Ovary (tissue), 9 donors: ENCODE measurements around the gene CIAPIN1. TPM values are rescaled to one million over a fixed set of nuclear protein-coding genes. Genes with fewer than 3 reads are reported as not detected.

Experiments
- DNase-seq, 5 donors: peaks; one replicate each; pipeline ENCODE4 v3.0.0-alpha.2; 2019 to 2020
- H3K27ac ChIP-seq, 2 donors: fragments of 200-600 bp; one replicate each; pipeline versions ENCODE4 v1.5.1 to v1.8.0; 2019 to 2022
- H3K27me3 ChIP-seq: fragments of 200-600 bp; one replicate; pipeline ENCODE4 v1.8.0; 2022
- H3K36me3 ChIP-seq: fragments of 200-600 bp; sonication (generic); one replicate; pipeline ENCODE4 v1.5.1; 2019
- H3K4me1 ChIP-seq: one replicate; pipeline ENCODE4 v1.8.1; 2013; ENCODE audit warnings: mild to moderate bottlenecking, moderate library complexity; ENCODE audit not compliant: insufficient read depth
- H3K4me3 ChIP-seq: fragments of 200-600 bp; sonication (generic); one replicate; pipeline ENCODE4 v1.5.1; 2017
- H3K9me3 ChIP-seq, 2 donors: fragments of 200-600 bp in 1 of 2; sonication (generic) in 1 of 2; one replicate each; pipeline versions ENCODE4 v1.5.1 to v1.8.1; 2013 to 2019; ENCODE audit warnings: mild to moderate bottlenecking in 1 of 2, moderate library complexity in 1 of 2
- EP300 ChIP-seq: sonication (generic); formaldehyde crosslinking; IDR thresholded peaks from one replicate; pipeline ENCODE4 v1.6.1; 2017; ENCODE audit warnings: antibody characterized with exemption
- POLR2A ChIP-seq: fragments of 450-650 bp; IDR thresholded peaks from one replicate; pipeline ENCODE4 v1.6.1; 2017; ENCODE audit warnings: antibody characterized with exemption, mild to moderate bottlenecking, moderate library complexity
- WGBS, 3 donors: extraction: QIAGEN DNeasy Blood & Tissue Kit in 1 of 3; methylation state at CpG; one replicate each; pipeline versions ENCODE4 v1.1.5 to v1.1.7; 2013 to 2017; 5-methylcytosine and 5-hydroxymethylcytosine counted together
- intact Hi-C, 4 donors: fragments of 100-400 bp; cut with DNase I; formaldehyde crosslinking; loops; one replicate each; pipeline versions ENCODE4 v1.11.0 to v1.15.1; 2022 to 2023
- polyA plus RNA-seq, 2 donors: library from polyadenylated mRNA; stranded (reverse); fragments of 200-250 nt in 1 of 2; fragments of 350-450 nt in 1 of 2; fragmentation: Illumina TruSeq in 1 of 2; extraction: RNeasy Lipid Tissue Mini Kit (QIAGEN cat#74804) in 1 of 2; gene quantifications; one replicate each; pipeline ENCODE4 v1.2.3, GENCODE V29; 2013 to 2014
- total RNA-seq, 7 donors: library from RNA; depleted of rRNA in 2 of 7; stranded (reverse); fragments of >200 nt in 2 of 7; fragmentation: NEBNext Ultra II Directional in 3 of 7; extraction: Animal tissue kit (Norgen Biotek cat#: 25700) in 3 of 7; gene quantifications; one replicate each; pipeline versions ENCODE4 v1.1.0 to v1.2.4, GENCODE V29; 2016 to 2023
- TF ChIP-seq, protein P1 (sequence below), 3 donors: fragments of 450-650 bp in 2 of 3; fragments of 200-600 bp in 1 of 3; IDR thresholded peaks; one replicate each; pipeline versions ENCODE4 v1.5.1 to v1.8.0; 2016 to 2022; ENCODE audit warnings: antibody characterized with exemption in 3 of 3, mild to moderate bottlenecking in 1 of 3
- donor health status: DM: no; HTN: no; CAD: no; lungs with moderate emphysema.
- donor health status: DM: no; HTN: no; CAD: no.
- donor health status: Bipolar disorder and iron deficiency.
- donor health status: DM: yes; HTN: yes; CAD: no.
- donor health status: DM: no; HTN: no; CAD: no.
- donor health status: DM: yes; HTN: yes; CAD: no.

Gene CIAPIN1
- total and polyA plus RNA-seq, 9 donors, result 9.2 to 33.5 (median 20.8) TPM

DNA sequence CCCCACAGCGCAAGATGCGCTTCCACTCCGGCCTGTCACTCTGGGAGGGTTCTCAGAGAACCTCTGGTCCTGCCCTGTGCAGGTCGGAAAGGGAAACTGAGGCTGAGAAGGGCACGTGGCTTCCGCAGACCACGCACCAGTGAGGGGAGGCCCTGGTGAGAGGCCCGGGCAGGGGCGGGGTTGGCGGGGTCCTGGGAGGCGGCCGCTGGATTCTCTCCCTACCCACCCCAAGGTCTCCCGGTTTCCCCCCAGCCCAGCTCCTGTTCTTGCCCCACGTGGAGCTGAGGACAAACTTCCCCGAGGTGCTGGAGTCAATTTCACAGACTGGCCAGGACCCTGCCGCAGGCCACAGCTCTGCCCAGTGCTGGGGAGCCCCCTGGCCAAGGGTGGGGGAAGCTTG is 31.1 kb downstream of the CIAPIN1 start:
- Histone ChIP-seq H3K36me3 (no peaks in the 10 kb centered on the region), H3K27me3 (no peaks in the 10 kb centered on the region), H3K4me3 (no peak overlapping the region), H3K4me1 (peaks cover 1% of the 10 kb centered on the region), H3K9me3 (no peaks in the 10 kb centered on the region), H3K27ac (no peak overlapping the region)
- 85 to 86% (median 85%) methylated on average over 16 of the region's 16 CpGs for WGBS, 3 donors
- no peak for DNase-seq
- TF ChIP-seq, protein P1, sequence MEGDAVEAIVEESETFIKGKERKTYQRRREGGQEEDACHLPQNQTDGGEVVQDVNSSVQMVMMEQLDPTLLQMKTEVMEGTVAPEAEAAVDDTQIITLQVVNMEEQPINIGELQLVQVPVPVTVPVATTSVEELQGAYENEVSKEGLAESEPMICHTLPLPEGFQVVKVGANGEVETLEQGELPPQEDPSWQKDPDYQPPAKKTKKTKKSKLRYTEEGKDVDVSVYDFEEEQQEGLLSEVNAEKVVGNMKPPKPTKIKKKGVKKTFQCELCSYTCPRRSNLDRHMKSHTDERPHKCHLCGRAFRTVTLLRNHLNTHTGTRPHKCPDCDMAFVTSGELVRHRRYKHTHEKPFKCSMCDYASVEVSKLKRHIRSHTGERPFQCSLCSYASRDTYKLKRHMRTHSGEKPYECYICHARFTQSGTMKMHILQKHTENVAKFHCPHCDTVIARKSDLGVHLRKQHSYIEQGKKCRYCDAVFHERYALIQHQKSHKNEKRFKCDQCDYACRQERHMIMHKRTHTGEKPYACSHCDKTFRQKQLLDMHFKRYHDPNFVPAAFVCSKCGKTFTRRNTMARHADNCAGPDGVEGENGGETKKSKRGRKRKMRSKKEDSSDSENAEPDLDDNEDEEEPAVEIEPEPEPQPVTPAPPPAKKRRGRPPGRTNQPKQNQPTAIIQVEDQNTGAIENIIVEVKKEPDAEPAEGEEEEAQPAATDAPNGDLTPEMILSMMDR (IDR thresholded peaks at IDR 0.05), result no peak
- TF ChIP-seq EP300, result no peak
- no peak for TF ChIP-seq POLR2A
- intact Hi-C loops, result loop anchor here (2.0 to 10.0 kb wide), 4 partner anchors 99 to 331 kb away; no protein-coding TSS in a partner anchor

DNA sequence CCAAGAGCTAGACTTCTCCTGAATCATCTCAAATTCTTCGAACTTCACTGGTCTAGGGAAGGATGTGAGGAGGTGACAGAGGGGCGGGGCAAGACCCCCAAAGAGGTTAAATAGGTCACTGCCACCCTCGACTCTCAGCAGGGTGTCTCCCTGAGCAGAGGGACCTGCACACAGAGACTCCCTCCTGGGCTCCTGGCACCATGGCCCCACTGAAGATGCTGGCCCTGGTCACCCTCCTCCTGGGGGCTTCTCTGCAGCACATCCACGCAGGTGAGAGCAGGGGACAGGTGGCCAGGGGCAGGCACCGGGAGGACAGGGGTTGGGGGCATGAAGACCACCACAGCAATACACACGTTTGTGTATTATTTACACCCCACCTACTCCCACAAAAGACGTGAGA is 33.5 kb downstream of the CIAPIN1 start:
- Histone ChIP-seq H3K4me1 (peaks cover 1% of the 10 kb centered on the region), H3K9me3 (no peaks in the 10 kb centered on the region), H3K4me3 (no peak overlapping the region), H3K36me3 (no peaks in the 10 kb centered on the region), H3K27me3 (no peaks in the 10 kb centered on the region), H3K27ac (no peak overlapping the region)
- WGBS, 3 donors, result 53 to 66% (median 66%) methylated on average over 7 of the region's 7 CpGs
- TF ChIP-seq, protein P1 (IDR thresholded peaks at IDR 0.05), result no peak
- no peak for TF ChIP-seq EP300
- TF ChIP-seq POLR2A, result no peak
- DNase-seq, result no peak
- intact Hi-C loops, result loop anchor here in 2 of 4 donors (2.0 to 10.0 kb wide), 3 partner anchors 101 to 329 kb away; no protein-coding TSS in a partner anchor

DNA sequence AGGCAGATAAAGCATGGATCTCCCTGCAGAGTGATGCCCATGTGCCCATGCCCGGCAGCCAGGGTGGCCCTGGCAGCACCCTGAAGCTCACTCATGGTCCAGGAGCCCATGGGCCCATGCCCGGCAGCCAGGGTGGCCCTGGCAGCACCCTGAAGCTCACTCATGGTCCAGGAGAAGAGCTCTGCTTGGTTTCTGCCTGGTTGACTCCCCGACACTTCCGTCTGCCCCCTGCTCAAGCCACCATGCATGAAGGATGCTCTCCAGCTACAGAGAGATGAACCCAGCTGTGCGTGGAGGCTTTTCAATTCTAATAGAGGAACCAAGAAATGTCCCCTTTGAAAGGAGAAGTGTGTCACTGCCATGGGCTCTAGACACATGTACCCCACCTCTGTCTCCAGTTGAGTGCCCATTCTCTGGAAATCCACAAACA is 33.9 kb downstream of the CIAPIN1 start:
- Histone ChIP-seq H3K4me1 (peaks cover 1% of the 10 kb centered on the region), H3K27ac (no peak overlapping the region), H3K4me3 (no peak overlapping the region), H3K27me3 (no peaks in the 10 kb centered on the region), H3K36me3 (no peaks in the 10 kb centered on the region), H3K9me3 (no peaks in the 10 kb centered on the region)
- TF ChIP-seq, protein P1 (IDR thresholded peaks at IDR 0.05), result no peak
- TF ChIP-seq EP300, result no peak
- intact Hi-C loops, result loop anchor here in 2 of 4 donors (10.0 kb wide), 2 partner anchors 101 to 329 kb away; no protein-coding TSS in a partner anchor
- 86 to 92% (median 91%) methylated on average over 4 to 5 of the region's 5 CpGs for WGBS, 3 donors
- DNase-seq, result no peak

DNA sequence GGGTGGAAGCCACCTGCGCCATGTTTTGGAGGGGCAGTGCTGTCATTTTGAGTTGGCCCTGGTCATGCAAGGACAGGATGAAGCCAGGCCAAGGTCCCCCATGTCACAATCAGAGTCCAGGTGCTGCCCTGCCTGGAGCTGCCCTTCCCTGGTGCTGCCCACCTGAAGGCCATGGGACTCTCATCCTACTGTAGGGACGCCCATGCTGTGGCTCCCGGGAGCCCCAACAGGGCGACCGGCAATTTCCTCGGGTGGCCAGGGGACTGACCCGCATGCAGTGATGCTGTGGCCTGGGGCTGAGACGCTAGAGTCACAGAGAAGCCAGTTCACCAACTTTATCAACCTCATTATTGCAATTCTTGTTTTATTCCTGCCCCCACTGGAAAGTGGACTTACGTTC is 34.6 kb downstream of the CIAPIN1 start:
- Histone ChIP-seq H3K4me1 (peaks cover 1% of the 10 kb centered on the region), H3K27me3 (no peaks in the 10 kb centered on the region), H3K4me3 (no peak overlapping the region), H3K9me3 (no peaks in the 10 kb centered on the region), H3K27ac (no peak overlapping the region), H3K36me3 (no peaks in the 10 kb centered on the region)
- no peak for DNase-seq
- 88 to 93% (median 90%) methylated on average over 9 of the region's 9 CpGs for WGBS, 3 donors
- TF ChIP-seq POLR2A (no peak), EP300 (no peak)
- TF ChIP-seq, protein P1 (IDR thresholded peaks at IDR 0.05), result no peak
- intact Hi-C loops, result loop anchor here in 2 of 4 donors (10.0 kb wide), 2 partner anchors 102 to 328 kb away; no protein-coding TSS in a partner anchor
